ENCODE measurements around the gene MYOM1.

- TF ChIP-seq POLR2AphosphoS5 (IDR thresholded peaks at IDR 0.05) (no peak), CTCF (IDR thresholded peaks at IDR 0.05) (no peak)
Observed at GRCh38 chr18:3212657-3213056, 7.1 kb downstream of the MYOM1 start.

Data from sigmoid colon (tissue), 4 donors.